RWPE2 (cell line): ENCODE data around the gene PKN1.
"Not testable (repeated sequence)": the region's sequence is repeated elsewhere in the genome, so short reads cannot be mapped to it uniquely, and the experiment has no call there.

ENCODE experiments used
- ATAC-seq: fragments of 200-7000 bp; cut with Tn5 transposase; 3 replicates; pipeline ENCODE4 v1.9.1; 2021; ENCODE audit warnings: low read depth
- DNase-seq: peaks from one replicate; pipeline ENCODE4 v3.0.0-alpha.2; 2020; ENCODE audit warnings: low spot score
- H3K27ac ChIP-seq: fragments of 450-650 bp; 2 replicates; pipeline ENCODE4 v1.5.1; 2017; ENCODE audit warnings: mild to moderate bottlenecking; ENCODE audit not compliant: poor library complexity, severe bottlenecking
- H3K27me3 ChIP-seq: fragments of 250-450 bp; sonication (Bioruptor Pico); 2 replicates; pipeline ENCODE4 v1.5.1; 2021; ENCODE audit warnings: mild to moderate bottlenecking, moderate library complexity; ENCODE audit not compliant: insufficient read depth, poor library complexity, severe bottlenecking
- H3K36me3 ChIP-seq: fragments of 250-450 bp; sonication (Bioruptor Pico); 2 replicates; pipeline ENCODE4 v1.5.1; 2020; ENCODE audit warnings: low read depth, mild to moderate bottlenecking, moderate library complexity
- H3K4me1 ChIP-seq: fragments of 250-450 bp; sonication (Bioruptor Pico); 2 replicates; pipeline ENCODE4 v1.5.1; 2021; ENCODE audit warnings: mild to moderate bottlenecking, moderate library complexity; ENCODE audit not compliant: insufficient read depth, poor library complexity, severe bottlenecking
- H3K4me3 ChIP-seq: fragments of 250-450 bp; sonication (Bioruptor Pico); 2 replicates; pipeline ENCODE4 v1.5.1; 2021; ENCODE audit warnings: mild to moderate bottlenecking, moderate library complexity; ENCODE audit not compliant: severe bottlenecking
- H3K9me3 ChIP-seq: fragments of 250-450 bp; sonication (Bioruptor Pico); 2 replicates; pipeline ENCODE4 v1.5.1; 2021; ENCODE audit warnings: mild to moderate bottlenecking, moderate library complexity; ENCODE audit not compliant: severe bottlenecking
- TF ChIP-seq, protein P1 (sequence below): fragments of 450-650 bp; IDR thresholded peaks from one replicate; pipeline ENCODE4 v1.5.1; 2017; ENCODE audit warnings: mild to moderate bottlenecking, moderate library complexity; ENCODE audit not compliant: poor library complexity, severe bottlenecking

PKN1 gene

DNA sequence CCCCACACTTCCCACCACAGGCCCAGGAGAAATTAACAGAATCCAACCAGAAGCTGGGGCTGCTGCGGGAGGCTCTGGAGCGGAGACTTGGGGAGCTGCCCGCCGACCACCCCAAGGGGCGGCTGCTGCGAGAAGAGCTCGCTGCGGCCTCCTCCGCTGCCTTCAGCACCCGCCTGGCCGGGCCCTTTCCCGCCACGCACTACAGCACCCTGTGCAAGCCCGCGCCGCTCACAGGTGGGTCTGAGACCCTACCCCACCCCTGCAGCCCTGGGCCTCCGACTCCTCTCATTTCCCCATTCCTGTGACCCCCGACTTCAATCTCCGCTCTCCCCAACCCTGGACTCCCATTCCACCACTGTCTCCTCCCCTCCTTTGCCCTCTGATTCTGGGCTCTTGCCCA, 17.8 kb downstream of the PKN1 start:
- H3K36me3 ChIP-seq, result peaks cover 45% of the 10 kb centered on the region
- no peaks in the 10 kb centered on the region for H3K27me3 ChIP-seq
- no peaks in the 10 kb centered on the region for H3K4me1 ChIP-seq
- ATAC-seq, result no peak
- H3K9me3 ChIP-seq, result no peaks in the 10 kb centered on the region
- no peak overlapping the region for H3K27ac ChIP-seq
- TF ChIP-seq, protein P1, sequence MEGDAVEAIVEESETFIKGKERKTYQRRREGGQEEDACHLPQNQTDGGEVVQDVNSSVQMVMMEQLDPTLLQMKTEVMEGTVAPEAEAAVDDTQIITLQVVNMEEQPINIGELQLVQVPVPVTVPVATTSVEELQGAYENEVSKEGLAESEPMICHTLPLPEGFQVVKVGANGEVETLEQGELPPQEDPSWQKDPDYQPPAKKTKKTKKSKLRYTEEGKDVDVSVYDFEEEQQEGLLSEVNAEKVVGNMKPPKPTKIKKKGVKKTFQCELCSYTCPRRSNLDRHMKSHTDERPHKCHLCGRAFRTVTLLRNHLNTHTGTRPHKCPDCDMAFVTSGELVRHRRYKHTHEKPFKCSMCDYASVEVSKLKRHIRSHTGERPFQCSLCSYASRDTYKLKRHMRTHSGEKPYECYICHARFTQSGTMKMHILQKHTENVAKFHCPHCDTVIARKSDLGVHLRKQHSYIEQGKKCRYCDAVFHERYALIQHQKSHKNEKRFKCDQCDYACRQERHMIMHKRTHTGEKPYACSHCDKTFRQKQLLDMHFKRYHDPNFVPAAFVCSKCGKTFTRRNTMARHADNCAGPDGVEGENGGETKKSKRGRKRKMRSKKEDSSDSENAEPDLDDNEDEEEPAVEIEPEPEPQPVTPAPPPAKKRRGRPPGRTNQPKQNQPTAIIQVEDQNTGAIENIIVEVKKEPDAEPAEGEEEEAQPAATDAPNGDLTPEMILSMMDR, result no peak
- H3K4me3 ChIP-seq, result no peak overlapping the region
- DNase-seq, result no peak

DNA sequence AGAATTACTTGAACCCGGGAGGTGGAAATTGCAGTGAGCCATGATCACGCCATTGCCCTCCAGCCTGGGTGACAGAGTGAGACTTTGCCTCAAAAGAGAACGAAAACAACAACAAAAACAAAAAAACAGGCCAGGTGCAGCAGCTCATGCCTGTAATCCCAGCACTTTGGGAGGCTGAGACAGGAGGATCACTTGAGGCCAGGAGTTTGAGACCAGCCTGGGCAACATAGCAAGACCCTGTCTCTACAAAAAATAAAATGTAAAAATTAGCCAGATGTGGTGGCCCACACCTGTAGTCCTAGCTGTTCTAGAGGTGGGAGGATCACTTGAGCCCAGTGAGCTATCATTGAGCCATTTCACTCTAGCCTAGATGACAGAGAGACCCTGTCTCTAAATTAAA, 19.2 kb downstream of the PKN1 start:
- H3K27ac ChIP-seq, ATAC-seq, H3K4me3 ChIP-seq, DNase-seq, H3K9me3 ChIP-seq, H3K4me1 ChIP-seq, H3K27me3 ChIP-seq: not testable (repeated sequence)
- peaks cover 33% of the 10 kb centered on the region for H3K36me3 ChIP-seq

DNA sequence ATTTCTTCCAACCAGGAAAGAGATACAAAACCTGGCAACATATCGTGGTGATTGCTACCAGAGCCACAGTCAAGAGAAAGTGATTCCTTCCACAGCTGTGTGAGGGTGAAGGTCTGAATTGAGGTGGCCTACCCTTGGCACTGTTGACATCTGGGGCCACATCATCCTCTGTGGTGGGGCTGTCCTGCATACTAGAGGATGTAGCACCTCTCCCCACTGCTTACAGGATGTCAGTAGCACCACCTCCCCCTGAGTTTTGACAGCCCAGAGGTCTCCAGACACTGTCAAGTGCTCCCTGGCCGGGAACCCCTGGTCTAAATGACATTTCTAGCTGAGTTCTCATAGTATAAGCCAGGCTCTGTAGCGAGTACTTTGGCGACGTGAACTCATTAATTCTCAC, 26.6 kb downstream of the PKN1 start:
- Histone ChIP-seq H3K27me3 (no peaks in the 10 kb centered on the region), H3K36me3 (no peaks in the 10 kb centered on the region), H3K27ac (no peak overlapping the region), H3K4me1 (no peaks in the 10 kb centered on the region), H3K4me3 (no peak overlapping the region), H3K9me3 (no peaks in the 10 kb centered on the region)
- ATAC-seq (no peak), DNase-seq (no peak)
- TF ChIP-seq, protein P1, result no peak

DNA sequence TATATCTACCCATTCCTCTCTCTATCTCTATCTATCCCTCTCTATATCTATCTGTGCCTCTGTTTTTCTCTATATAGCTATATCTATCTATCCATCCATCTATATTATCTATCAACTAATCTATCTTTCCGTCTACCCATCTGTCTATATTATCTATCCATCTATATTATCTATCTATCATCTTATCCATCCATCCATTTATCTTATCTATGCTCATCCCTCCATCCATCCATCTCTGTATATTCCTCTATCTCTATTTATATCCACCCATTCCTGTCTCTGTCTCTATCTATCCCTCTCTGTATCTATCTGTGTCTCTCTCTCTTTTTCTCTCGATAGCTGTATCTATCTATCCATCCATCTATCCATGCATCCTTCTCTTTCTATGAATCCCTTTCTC, 27.8 kb downstream of the PKN1 start:
- no peaks in the 10 kb centered on the region for H3K9me3 ChIP-seq
- H3K4me3 ChIP-seq, result no peak overlapping the region
- TF ChIP-seq, protein P1, result no peak
- no peak overlapping the region for H3K27ac ChIP-seq
- no peaks in the 10 kb centered on the region for H3K4me1 ChIP-seq
- DNase-seq (no peak), ATAC-seq (no peak)
- no peaks in the 10 kb centered on the region for H3K36me3 ChIP-seq
- H3K27me3 ChIP-seq, result no peaks in the 10 kb centered on the region

DNA sequence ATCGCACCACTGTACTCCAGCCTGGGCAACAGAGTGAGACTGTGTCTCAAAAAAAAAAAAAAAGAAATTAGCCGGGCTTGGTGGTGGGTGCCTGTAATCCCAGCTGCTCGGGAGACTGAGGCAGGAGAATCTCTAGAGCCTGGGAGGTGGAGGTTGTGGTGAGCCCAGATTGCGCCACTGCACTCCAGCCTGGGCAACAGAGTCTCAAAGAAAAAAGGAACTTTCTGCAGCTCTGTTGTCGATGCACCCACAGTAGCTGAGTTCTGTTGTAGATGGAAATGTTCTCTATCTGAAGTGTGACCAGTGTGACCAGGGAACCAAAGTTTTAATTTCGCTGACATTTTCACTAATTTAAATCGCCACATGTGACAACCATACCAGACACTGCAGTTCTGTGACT, 29.3 kb downstream of the PKN1 start:
- ATAC-seq, H3K36me3 ChIP-seq, H3K27ac ChIP-seq, H3K4me1 ChIP-seq, H3K9me3 ChIP-seq, H3K4me3 ChIP-seq, DNase-seq, H3K27me3 ChIP-seq: not testable (repeated sequence)

DNA sequence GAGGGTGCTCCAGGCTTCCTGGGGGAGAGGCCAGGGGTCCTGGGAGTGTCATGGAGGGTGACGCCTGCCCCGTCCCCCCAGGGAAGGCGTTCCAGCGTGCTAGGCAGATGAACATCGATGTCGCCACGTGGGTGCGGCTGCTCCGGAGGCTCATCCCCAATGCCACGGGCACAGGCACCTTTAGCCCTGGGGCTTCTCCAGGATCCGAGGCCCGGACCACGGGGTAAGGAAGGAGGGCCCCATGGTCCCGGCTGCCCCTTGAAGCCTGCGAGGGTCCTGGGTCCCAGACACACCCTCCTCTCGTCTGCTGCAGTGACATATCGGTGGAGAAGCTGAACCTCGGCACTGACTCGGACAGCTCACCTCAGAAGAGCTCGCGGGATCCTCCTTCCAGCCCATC, 30.6 kb downstream of the PKN1 start:
- no peaks in the 10 kb centered on the region for H3K9me3 ChIP-seq
- DNase-seq (no peak), ATAC-seq (no peak)
- no peak overlapping the region for H3K4me3 ChIP-seq
- no peaks in the 10 kb centered on the region for H3K27me3 ChIP-seq
- H3K36me3 ChIP-seq, result peaks cover 6% of the 10 kb centered on the region; the same call in 1 of the 2 replicates
- H3K4me1 ChIP-seq, result no peaks in the 10 kb centered on the region
- TF ChIP-seq, protein P1, result no peak
- no peak overlapping the region for H3K27ac ChIP-seq
